Measurements from ENCODE around the gene STRADA.
A peak's percentile ranks its signal among the peaks of the same experiment; 100 is the strongest.

The STRADA gene, protein sequence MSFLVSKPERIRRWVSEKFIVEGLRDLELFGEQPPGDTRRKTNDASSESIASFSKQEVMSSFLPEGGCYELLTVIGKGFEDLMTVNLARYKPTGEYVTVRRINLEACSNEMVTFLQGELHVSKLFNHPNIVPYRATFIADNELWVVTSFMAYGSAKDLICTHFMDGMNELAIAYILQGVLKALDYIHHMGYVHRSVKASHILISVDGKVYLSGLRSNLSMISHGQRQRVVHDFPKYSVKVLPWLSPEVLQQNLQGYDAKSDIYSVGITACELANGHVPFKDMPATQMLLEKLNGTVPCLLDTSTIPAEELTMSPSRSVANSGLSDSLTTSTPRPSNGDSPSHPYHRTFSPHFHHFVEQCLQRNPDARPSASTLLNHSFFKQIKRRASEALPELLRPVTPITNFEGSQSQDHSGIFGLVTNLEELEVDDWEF

GRCh38 chr17:63741408-63742173 lies at the start of gene STRADA:
STRADA (minus strand) TSS chr17:63741799; CDS start chr17:63728369, 13,430 bp downstream.
- DNase-seq (ENCODE audit: low spot score) = peak; percentile 97

DNA sequence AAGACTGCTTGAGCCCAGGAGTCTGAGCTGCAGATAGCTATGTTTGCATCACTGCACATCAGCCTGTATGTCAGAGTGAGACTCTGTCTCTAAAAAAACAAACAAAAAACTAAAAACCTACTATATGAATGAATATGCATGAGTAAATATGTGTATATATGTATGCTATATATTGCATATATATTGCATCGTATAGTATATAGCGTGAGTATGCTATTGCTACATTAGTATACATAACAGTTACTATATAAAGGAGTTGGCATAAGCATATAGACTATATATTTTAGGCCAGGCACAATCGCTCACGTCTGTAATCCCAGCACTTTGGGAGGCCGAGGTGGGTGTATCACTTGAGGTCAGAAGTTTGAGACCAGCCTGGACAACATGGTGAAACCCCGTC lies 48.5 kb upstream of the STRADA start:
- DNase-seq (ENCODE audit: low spot score) = no peak

DNA sequence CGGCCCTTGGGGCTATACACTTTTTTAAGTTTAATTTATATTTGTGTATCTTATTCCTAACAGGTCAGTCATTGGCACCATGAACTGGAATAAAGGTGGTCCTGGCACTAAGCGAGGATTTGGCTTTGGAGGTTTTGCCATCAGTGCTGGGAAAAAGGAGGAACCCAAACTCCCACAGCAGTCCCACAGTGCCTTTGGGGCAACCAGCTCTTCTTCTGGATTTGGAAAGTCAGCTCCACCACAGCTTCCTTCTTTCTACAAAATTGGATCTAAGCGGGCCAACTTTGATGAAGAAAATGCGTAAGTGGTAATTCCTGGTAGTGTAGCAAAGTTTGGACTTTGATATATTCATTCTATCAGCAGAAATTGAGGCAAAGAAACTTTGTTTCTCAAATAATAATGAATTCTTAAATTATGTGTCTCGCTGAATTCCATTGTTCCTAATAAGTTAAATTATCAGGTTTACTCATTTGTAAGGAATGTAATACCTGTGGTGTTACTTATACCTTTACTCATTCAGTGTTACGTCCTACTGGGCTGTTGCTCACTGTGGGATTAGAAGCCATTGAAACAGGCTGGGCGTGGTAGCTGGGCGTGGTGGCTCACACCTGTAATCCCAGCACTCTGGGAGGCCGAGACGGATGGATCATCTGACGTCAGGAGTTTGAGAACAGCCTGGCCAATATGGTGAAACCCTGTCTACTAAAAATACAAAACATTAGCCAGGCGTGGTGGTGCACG lies 45.5 kb upstream of the STRADA start:
- DNase-seq (ENCODE audit: low spot score) = no peak

GRCh38 chr17:63786117-63786516 lies 44.5 kb upstream of the STRADA start:
- DNase-seq (ENCODE audit: low spot score) = no peak

GRCh38 chr17:63785556-63785955 lies 44.0 kb upstream of the STRADA start:
- DNase-seq (ENCODE audit: low spot score) = no peak

- no peak for DNase-seq (ENCODE audit: low spot score)
Measured at GRCh38 chr17:63783522-63783921, 41.9 kb upstream of the STRADA start.

DNA sequence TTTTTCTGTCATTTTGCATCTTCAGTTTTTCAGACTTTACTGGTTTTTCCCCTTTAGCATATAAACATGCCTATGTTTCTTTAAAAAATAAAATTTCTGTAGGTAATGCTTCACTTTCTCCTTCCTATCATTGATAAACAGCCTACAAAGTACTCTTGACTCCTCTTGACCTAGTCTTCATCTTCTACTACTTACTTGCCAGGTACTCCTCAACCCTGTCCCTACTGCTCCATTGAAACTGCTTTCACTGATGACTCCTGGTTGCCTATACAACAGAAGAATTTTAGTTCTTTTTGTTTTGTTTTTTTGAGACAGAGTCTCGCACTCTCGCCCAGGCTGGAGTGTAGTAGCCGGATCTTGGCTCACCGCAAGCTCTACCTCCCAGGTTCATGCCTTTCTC lies 39.3 kb upstream of the STRADA start:
- DNase-seq (ENCODE audit: low spot score) = no peak

- no peak for DNase-seq (ENCODE audit: low spot score)
Measured at GRCh38 chr17:63780507-63780906, 38.9 kb upstream of the STRADA start.

GRCh38 chr17:63775420-63775819 lies 33.8 kb upstream of the STRADA start:
- peak; percentile 28 for DNase-seq (ENCODE audit: low spot score)

DNA sequence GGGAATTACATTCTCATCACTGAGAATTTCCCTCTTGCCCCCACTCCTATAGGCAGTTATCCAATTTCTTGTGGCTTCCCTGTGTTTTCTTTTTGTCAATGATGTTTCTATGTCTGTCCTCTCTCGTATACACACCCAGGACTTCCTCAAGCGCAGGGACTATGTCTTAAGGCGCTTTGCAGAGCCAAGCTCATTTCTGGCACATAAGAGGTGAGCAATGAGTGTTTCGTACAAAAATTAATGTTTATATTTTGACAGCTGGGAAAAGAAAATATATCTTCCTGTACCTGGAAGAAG lies 33.3 kb upstream of the STRADA start:
- peak; percentile 55 for DNase-seq (ENCODE audit: low spot score)

DNA sequence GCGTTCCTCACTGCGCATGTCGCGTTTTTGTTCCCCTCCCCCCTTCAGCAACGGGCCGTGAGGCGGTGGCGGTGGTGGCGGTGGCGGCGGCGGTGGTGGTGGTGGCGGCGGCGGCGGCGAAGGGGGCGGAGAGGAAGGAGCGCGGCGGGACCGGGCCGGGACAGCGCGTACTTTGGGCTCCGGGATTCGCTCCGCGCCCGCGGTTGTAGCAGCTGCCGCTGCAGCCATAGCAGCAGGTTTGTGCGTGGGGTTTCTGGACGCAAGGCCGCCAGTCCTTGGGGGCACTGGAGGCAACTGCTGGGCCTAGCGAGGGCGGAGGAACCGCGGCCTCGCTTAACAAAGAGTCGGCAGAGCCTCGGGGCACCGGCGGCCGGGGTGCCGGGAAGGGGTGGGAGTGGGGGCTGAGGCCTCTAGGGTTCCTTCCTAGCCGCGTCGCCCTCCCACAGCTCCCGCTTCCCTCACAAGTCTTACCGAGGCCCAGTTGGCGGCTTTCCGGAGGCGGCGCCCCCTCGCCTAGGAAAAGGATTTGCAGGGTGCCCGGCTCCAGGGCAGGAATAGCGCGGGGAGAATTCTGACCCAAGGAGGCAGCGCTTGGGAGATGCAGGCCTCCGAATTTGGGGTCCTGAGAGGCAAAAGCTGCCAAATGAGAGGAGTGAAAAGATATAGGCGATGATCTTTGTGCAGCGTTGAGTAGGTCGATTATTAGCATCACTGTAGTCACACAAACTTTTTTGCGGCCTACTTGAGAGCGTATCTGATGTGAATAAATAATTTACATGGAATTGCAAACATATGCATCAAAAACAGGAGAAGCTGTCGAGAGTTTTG lies 32.8 kb upstream of the STRADA start, which contains the start of gene DDX42:
DDX42 (plus strand) TSS at position 30 of the 828 bp plus-strand sequence. CDS start 12,880 bp downstream, outside the sequence.
- peak; percentile 74 for DNase-seq (ENCODE audit: low spot score)

- DNase-seq (ENCODE audit: low spot score) = peak; percentile 98
Measured at GRCh38 chr17:63773272-63774140, 31.9 kb upstream of the STRADA start, which contains the start of gene CCDC47. CCDC47 (minus strand) TSS chr17:63773597; CDS start chr17:63766175, 7,422 bp downstream.

- DNase-seq (ENCODE audit: low spot score) = peak; percentile 45
Measured at GRCh38 chr17:63772801-63773271, 31.2 kb upstream of the STRADA start.

DNA sequence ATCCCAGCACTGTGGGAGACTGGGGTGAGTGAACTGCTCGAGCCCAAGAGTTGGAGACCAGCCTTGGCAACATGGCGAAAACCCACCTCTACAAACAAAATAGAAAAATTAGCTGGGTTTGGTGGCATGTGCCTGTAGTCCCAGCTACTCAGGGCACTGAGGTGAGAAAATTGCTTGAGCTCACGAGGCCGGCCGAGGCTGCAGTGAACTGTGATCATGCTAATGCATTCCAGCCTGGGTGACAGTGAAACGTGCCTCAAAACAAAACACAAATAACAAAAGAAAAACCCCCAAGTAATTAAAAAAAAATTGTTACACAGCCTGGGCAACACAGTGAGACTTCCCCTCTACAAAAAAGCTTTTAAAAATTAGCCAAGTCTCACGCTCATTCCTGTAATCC lies 26.8 kb upstream of the STRADA start:
- DNase-seq (ENCODE audit: low spot score) = no peak

DNA sequence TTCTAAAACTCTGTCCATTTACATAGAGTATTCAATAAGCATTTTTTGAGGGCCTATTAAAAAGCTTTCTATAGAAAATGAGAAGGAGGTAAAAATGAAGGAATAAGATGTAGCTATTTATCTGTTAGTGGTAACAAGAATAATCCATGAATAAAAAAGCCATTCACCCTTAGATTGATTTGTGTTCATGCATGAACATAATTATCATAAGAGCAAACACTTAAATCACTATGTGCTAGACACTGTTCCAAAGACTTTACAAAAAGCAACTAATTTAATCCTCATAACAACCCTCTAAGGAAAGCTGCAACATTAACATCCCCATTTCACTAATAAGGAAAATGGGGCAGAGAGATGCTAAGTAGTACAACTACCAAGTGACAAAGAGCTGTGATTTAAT lies 25.2 kb upstream of the STRADA start:
- DNase-seq (ENCODE audit: low spot score) = no peak

GRCh38 chr17:63764716-63765115 lies 23.1 kb upstream of the STRADA start:
- no peak for DNase-seq (ENCODE audit: low spot score)

- no peak for DNase-seq (ENCODE audit: low spot score)
Measured at GRCh38 chr17:63762161-63763078, 20.8 kb upstream of the STRADA start.

- DNase-seq (ENCODE audit: low spot score) = no peak
Measured at GRCh38 chr17:63760771-63761539, 19.4 kb upstream of the STRADA start.

DNA sequence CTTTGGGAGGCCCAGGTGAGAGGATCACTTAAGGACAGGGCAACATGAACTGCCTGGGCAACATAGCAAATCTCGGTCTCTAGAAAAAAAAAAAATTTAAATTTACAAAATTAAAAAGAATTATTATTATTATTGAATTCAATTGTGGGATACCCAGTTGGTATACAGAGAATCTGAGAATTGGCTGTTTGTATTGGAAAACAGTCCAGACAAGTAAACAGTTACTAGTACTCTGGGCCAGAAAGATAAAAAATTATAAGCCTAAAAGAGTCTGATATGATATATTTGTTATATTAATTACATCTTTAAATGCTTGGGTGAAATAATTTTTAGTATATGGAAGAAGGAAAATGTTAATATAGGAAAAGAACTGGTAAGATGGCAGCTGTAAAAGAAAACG lies 16.8 kb upstream of the STRADA start:
- no peak for DNase-seq (ENCODE audit: low spot score)

All from RKO (cell line).